ENCODE data around the gene ACD.

The ACD gene

GRCh38 chr16:67676939-67677338 is 16.9 kb upstream of the ACD start:
- Histone ChIP-seq H3K36me3 (ENCODE audit: control insufficient read depth, insufficient read depth, low read length) (no peaks in the 10 kb centered on the region), H2AFZ (no peak overlapping the region), H3K4me3 (ENCODE audit: low read depth, low read length) (no peak overlapping the region), H3K4me1 (peaks cover 2% of the 10 kb centered on the region), H3K27me3 (ENCODE audit: control insufficient read depth, insufficient read depth, low read length) (no peaks in the 10 kb centered on the region), H3K9me3 (ENCODE audit: control insufficient read depth, low read length) (no peaks in the 10 kb centered on the region), H3K27ac (no peak overlapping the region), H3K79me2 (peaks cover 3% of the 10 kb centered on the region), H3K9ac (no peak overlapping the region), H3K4me2 (ENCODE audit: low read length) (no peak overlapping the region)
- TF ChIP-seq CTCF (IDR thresholded peaks at IDR 0.05), result no peak

GRCh38 chr16:67676516-67676915 is 16.5 kb upstream of the ACD start:
- Histone ChIP-seq H3K9me3 (ENCODE audit: control insufficient read depth, low read length) (no peaks in the 10 kb centered on the region), H2AFZ (no peak overlapping the region), H3K27ac (no peak overlapping the region), H3K9ac (no peak overlapping the region), H3K79me2 (peaks cover 3% of the 10 kb centered on the region), H3K4me2 (ENCODE audit: low read length) (no peak overlapping the region), H3K36me3 (ENCODE audit: control insufficient read depth, insufficient read depth, low read length) (no peaks in the 10 kb centered on the region), H3K4me1 (peaks cover 2% of the 10 kb centered on the region), H3K27me3 (ENCODE audit: control insufficient read depth, insufficient read depth, low read length) (no peaks in the 10 kb centered on the region), H3K4me3 (ENCODE audit: low read depth, low read length) (no peak overlapping the region)
- no peak for TF ChIP-seq CTCF (IDR thresholded peaks at IDR 0.05)

GRCh38 chr16:67675999-67676398 is 15.9 kb upstream of the ACD start:
- Histone ChIP-seq H3K4me3 (ENCODE audit: low read depth, low read length) (no peak overlapping the region), H3K27me3 (ENCODE audit: control insufficient read depth, insufficient read depth, low read length) (no peaks in the 10 kb centered on the region), H3K9me3 (ENCODE audit: control insufficient read depth, low read length) (no peaks in the 10 kb centered on the region), H3K9ac (no peak overlapping the region), H3K36me3 (ENCODE audit: control insufficient read depth, insufficient read depth, low read length) (no peaks in the 10 kb centered on the region), H3K79me2 (peaks cover 1% of the 10 kb centered on the region), H2AFZ (no peak overlapping the region), H3K27ac (no peak overlapping the region), H3K4me1 (peaks cover 2% of the 10 kb centered on the region), H3K4me2 (ENCODE audit: low read length) (no peak overlapping the region)
- TF ChIP-seq CTCF (IDR thresholded peaks at IDR 0.05), result no peak

- H3K9me3 ChIP-seq (ENCODE audit: control insufficient read depth, low read length), result no peaks in the 10 kb centered on the region
- H3K4me1 ChIP-seq, result peaks cover 2% of the 10 kb centered on the region
- no peak overlapping the region for H3K9ac ChIP-seq
Observed at GRCh38 chr16:67675579-67675935, 15.5 kb upstream of the ACD start.

More at GRCh38 chr16:67675579-67675935, 15.5 kb upstream of the ACD start:
- H3K27me3 ChIP-seq (ENCODE audit: control insufficient read depth, insufficient read depth, low read length), result no peaks in the 10 kb centered on the region
- TF ChIP-seq CTCF (IDR thresholded peaks at IDR 0.05), result no peak
- no peaks in the 10 kb centered on the region for H3K36me3 ChIP-seq (ENCODE audit: control insufficient read depth, insufficient read depth, low read length)
- no peak overlapping the region for H3K27ac ChIP-seq
- H3K79me2 ChIP-seq, result no peaks in the 10 kb centered on the region
- no peak overlapping the region for H3K4me3 ChIP-seq (ENCODE audit: low read depth, low read length)
- no peak overlapping the region for H3K4me2 ChIP-seq (ENCODE audit: low read length)
- no peak overlapping the region for H2AFZ ChIP-seq
